Osteocyte (in vitro differentiated cells): ENCODE results near the gene ATAD2B. TPM values are rescaled to one million over a fixed set of nuclear protein-coding genes. Genes with fewer than 3 reads are reported as not detected.
A peak's percentile ranks its signal among the peaks of the same experiment; 100 is the strongest.

Source experiments
- DNase-seq: peaks from one replicate; pipeline ENCODE4 v3.0.0; 2021; ENCODE audit warnings: mixed read lengths; ENCODE audit not compliant: unreplicated experiment; ENCODE audit errors: extremely low spot score
- H3K27ac Mint-ChIP-seq: one replicate; pipeline ENCODE4 v1.8.0; 2021; ENCODE audit warnings: mild to moderate bottlenecking, mixed read lengths; ENCODE audit not compliant: unreplicated experiment
- H3K27me3 Mint-ChIP-seq: one replicate; pipeline ENCODE4 v1.8.0; 2021; ENCODE audit warnings: mixed read lengths; ENCODE audit not compliant: unreplicated experiment
- H3K36me3 Mint-ChIP-seq: one replicate; pipeline ENCODE4 v1.8.0; 2021; ENCODE audit warnings: mixed read lengths; ENCODE audit not compliant: unreplicated experiment
- H3K4me1 Mint-ChIP-seq: one replicate; pipeline ENCODE4 v1.8.0; 2021; ENCODE audit warnings: mixed read lengths; ENCODE audit not compliant: unreplicated experiment
- H3K4me3 Mint-ChIP-seq: one replicate; pipeline ENCODE4 v1.8.0; 2021; ENCODE audit warnings: mild to moderate bottlenecking, moderate library complexity, mixed read lengths; ENCODE audit not compliant: unreplicated experiment
- H3K9me3 Mint-ChIP-seq: one replicate; pipeline ENCODE4 v1.8.0; 2021; ENCODE audit warnings: mixed read lengths; ENCODE audit not compliant: unreplicated experiment
- total RNA-seq: library from RNA; stranded (reverse); gene quantifications from 2 replicates; pipeline ENCODE4 v1.2.1, GENCODE V29; 2021
- TF ChIP-seq, protein P1 (sequence below): fragments of 200-600 bp; sonication (generic); IDR thresholded peaks from 2 replicates; pipeline ENCODE4 v1.5.0; 2021; ENCODE audit warnings: antibody characterized with exemption, mild to moderate bottlenecking, moderate library complexity

Gene ATAD2B
- total RNA-seq, 1 donor from 2014 or later, result 27.3 TPM

DNA sequence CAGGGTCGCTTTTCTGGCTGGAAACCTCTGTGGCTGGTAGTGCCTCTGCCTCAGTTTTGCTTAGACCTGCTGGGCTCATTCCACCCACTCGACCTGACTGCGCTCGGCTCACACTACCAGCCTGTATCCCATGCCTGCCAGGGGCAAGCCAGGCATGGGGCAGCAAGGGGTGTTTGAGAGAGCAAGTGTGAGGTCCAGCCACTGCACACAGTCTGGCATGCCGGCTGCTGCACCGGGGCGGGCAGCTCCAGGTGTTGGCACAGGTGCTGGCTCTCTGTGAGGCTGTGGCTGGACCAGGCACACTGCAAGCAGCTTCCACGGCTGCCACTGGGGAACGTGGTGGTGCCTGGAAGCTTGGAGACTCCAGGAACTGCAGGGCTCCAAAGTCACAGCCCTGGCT is 90.9 kb downstream of the ATAD2B start:
- no peak for DNase-seq
- H3K4me3 Mint-ChIP-seq, result no peak overlapping the region
- H3K27ac Mint-ChIP-seq, result no peak overlapping the region
- TF ChIP-seq, protein P1, sequence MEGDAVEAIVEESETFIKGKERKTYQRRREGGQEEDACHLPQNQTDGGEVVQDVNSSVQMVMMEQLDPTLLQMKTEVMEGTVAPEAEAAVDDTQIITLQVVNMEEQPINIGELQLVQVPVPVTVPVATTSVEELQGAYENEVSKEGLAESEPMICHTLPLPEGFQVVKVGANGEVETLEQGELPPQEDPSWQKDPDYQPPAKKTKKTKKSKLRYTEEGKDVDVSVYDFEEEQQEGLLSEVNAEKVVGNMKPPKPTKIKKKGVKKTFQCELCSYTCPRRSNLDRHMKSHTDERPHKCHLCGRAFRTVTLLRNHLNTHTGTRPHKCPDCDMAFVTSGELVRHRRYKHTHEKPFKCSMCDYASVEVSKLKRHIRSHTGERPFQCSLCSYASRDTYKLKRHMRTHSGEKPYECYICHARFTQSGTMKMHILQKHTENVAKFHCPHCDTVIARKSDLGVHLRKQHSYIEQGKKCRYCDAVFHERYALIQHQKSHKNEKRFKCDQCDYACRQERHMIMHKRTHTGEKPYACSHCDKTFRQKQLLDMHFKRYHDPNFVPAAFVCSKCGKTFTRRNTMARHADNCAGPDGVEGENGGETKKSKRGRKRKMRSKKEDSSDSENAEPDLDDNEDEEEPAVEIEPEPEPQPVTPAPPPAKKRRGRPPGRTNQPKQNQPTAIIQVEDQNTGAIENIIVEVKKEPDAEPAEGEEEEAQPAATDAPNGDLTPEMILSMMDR, result no peak
- peaks cover 5% of the 10 kb centered on the region for H3K9me3 Mint-ChIP-seq
- H3K27me3 Mint-ChIP-seq, result no peaks in the 10 kb centered on the region
- peaks cover 22% of the 10 kb centered on the region for H3K36me3 Mint-ChIP-seq
- H3K4me1 Mint-ChIP-seq, result no peaks in the 10 kb centered on the region

DNA sequence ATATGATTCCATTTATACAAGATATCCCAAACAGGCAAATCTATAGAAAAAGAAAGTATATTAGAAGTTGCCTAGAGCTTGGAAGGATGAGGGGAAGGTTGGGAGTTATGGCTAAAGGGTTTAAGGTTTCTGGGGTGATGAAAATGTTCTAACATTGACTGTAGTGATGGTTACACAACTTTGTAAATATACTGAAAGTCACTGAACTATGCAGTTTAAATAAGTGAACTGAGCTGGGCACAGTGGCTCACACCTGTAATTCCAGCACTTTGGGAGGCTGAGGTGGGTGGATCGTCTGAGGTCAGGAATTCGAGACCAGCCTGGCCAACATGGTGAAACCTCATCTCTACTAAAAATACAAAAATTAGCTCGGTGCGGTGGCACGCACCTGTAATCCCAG is 91.5 kb downstream of the ATAD2B start:
- Mint-ChIP-seq H3K4me3 (no peak overlapping the region), H3K9me3 (peaks cover 4% of the 10 kb centered on the region), H3K27ac (no peak overlapping the region), H3K36me3 (peaks cover 17% of the 10 kb centered on the region), H3K27me3 (no peaks in the 10 kb centered on the region), H3K4me1 (peaks cover 1% of the 10 kb centered on the region)
- TF ChIP-seq, protein P1, result no peak
- no peak for DNase-seq

DNA sequence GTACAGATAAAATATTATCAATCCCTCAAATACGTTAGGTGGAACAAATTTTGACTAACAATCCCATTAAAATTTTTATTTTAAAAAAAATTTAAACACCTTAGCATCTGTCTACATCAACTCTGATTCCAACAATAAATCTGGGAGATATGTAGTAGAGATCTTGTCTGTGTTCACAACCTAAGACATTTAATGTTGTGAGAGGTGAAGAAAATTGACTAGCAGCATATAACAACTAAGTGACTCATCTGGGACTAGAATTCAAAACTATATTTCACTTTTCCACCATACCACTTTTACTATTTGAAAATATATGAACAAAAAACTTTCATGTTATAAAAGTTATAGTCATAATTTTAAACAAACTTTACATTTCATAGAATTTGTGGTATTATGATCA is 97.9 kb downstream of the ATAD2B start:
- peak overlapping the region; percentile 61 for H3K27ac Mint-ChIP-seq

GRCh38 chr2:23828256-23828980 is 98.5 kb downstream of the ATAD2B start:
- peak overlapping the region; percentile 61 for H3K27ac Mint-ChIP-seq

More for the DNA sequence above, 97.9 kb downstream of the ATAD2B start:
- no peak for DNase-seq
- Mint-ChIP-seq H3K4me3 (no peak overlapping the region), H3K4me1 (peaks cover 22% of the 10 kb centered on the region), H3K9me3 (no peaks in the 10 kb centered on the region), H3K27me3 (no peaks in the 10 kb centered on the region), H3K36me3 (peaks cover 6% of the 10 kb centered on the region)
- TF ChIP-seq, protein P1, result no peak

GRCh38 chr2:23827287-23827686 is 99.6 kb downstream of the ATAD2B start:
- TF ChIP-seq, protein P1, result no peak
- Mint-ChIP-seq H3K9me3 (no peaks in the 10 kb centered on the region), H3K36me3 (peaks cover 6% of the 10 kb centered on the region), H3K27me3 (no peaks in the 10 kb centered on the region), H3K4me3 (no peak overlapping the region), H3K27ac (peak overlapping the region; percentile 61), H3K4me1 (peaks cover 22% of the 10 kb centered on the region)
- no peak for DNase-seq

More at GRCh38 chr2:23828256-23828980, 98.5 kb downstream of the ATAD2B start:
- Mint-ChIP-seq H3K9me3 (no peaks in the 10 kb centered on the region), H3K27me3 (no peaks in the 10 kb centered on the region), H3K36me3 (peaks cover 6% of the 10 kb centered on the region), H3K4me3 (no peak overlapping the region), H3K4me1 (peaks cover 22% of the 10 kb centered on the region)
- TF ChIP-seq, protein P1, result no peak
- no peak for DNase-seq
